GM19193 (cell line): ENCODE measurements around the gene HECW1.

Source experiments
- POLR2A ChIP-seq: IDR thresholded peaks from 4 replicates; pipeline ENCODE4 v1.6.1; 2011; ENCODE audit not compliant: insufficient read depth, insufficient read length; ENCODE audit errors: extremely low read depth

The HECW1 gene

GRCh38 chr7:43211693-43212092, 99.2 kb downstream of the HECW1 start:
- TF ChIP-seq POLR2A, result no peak

GRCh38 chr7:43212921-43213320, 100.5 kb downstream of the HECW1 start:
- no peak for TF ChIP-seq POLR2A

GRCh38 chr7:43215061-43215460, 102.6 kb downstream of the HECW1 start:
- no peak for TF ChIP-seq POLR2A

GRCh38 chr7:43217055-43217454, 104.6 kb downstream of the HECW1 start:
- no peak for TF ChIP-seq POLR2A

- no peak for TF ChIP-seq POLR2A
These were observed 107.8 kb downstream of the HECW1 start for GRCh38 chr7:43220250-43220649.

- no peak for TF ChIP-seq POLR2A
These were observed 108.3 kb downstream of the HECW1 start for GRCh38 chr7:43220742-43221141.

GRCh38 chr7:43229801-43230200, 117.4 kb downstream of the HECW1 start:
- TF ChIP-seq POLR2A, result no peak

GRCh38 chr7:43232366-43232765, 119.9 kb downstream of the HECW1 start:
- TF ChIP-seq POLR2A, result no peak

- TF ChIP-seq POLR2A, result no peak
These were observed 121.6 kb downstream of the HECW1 start for GRCh38 chr7:43234073-43234472.

GRCh38 chr7:43234968-43235367, 122.5 kb downstream of the HECW1 start:
- TF ChIP-seq POLR2A, result no peak

- TF ChIP-seq POLR2A, result no peak
These were observed 128.1 kb downstream of the HECW1 start for GRCh38 chr7:43240565-43240964.

- no peak for TF ChIP-seq POLR2A
These were observed 130.3 kb downstream of the HECW1 start for GRCh38 chr7:43242628-43243255.

GRCh38 chr7:43244232-43244631, 131.8 kb downstream of the HECW1 start:
- no peak for TF ChIP-seq POLR2A

GRCh38 chr7:43244784-43245183, 132.3 kb downstream of the HECW1 start:
- no peak for TF ChIP-seq POLR2A

GRCh38 chr7:43247757-43248156, 135.3 kb downstream of the HECW1 start:
- TF ChIP-seq POLR2A, result no peak

- no peak for TF ChIP-seq POLR2A
These were observed 136.1 kb downstream of the HECW1 start for GRCh38 chr7:43248553-43248952.
